Raji (cell line): ENCODE results near the gene PAX3.

ENCODE experiments used
- POLR2A ChIP-seq: IDR thresholded peaks from 2 replicates; pipeline ENCODE4 v1.6.1; 2011; ENCODE audit warnings: low read depth, low read length, control low read depth; ENCODE audit not compliant: insufficient read depth

The PAX3 gene

DNA sequence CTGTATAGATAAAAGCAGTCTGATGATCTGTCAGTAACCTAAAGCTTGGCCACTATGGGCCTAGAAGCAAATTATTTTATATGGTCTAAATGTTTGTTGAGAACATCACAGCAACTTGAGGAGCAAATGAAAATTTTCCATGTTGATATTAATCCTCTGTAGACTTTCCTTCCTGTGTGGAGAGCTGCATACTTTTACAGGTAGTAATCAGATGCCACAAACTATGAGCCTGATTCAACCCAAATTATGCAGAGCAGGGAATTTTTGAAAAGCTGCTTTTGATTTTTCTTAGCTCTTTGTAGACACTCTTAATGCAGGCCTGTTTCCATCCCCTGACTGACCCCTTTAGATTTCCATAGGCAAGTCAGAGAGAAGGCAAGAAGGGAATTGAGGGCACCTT lies 17.3 kb downstream of the PAX3 start:
- TF ChIP-seq POLR2A = no peak

DNA sequence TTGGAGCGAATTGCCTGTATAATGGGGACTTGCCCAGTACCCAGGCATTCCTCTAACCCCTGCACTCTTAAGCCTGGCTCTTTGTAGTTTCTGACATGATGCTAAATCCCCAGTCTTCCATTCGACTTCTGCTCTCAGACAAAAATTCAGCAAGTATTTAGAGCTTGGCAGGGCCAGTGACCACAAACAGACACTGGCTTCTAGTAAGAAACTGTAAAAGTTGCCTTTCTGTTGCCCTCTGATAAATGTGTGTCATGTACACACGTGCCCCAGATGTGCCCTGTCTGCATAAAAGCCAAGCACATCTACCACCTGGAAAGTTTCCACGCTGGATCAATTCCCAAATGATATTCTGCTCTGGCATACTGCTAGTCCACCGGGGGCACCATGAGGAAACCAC lies 18.0 kb downstream of the PAX3 start:
- TF ChIP-seq POLR2A = no peak

DNA sequence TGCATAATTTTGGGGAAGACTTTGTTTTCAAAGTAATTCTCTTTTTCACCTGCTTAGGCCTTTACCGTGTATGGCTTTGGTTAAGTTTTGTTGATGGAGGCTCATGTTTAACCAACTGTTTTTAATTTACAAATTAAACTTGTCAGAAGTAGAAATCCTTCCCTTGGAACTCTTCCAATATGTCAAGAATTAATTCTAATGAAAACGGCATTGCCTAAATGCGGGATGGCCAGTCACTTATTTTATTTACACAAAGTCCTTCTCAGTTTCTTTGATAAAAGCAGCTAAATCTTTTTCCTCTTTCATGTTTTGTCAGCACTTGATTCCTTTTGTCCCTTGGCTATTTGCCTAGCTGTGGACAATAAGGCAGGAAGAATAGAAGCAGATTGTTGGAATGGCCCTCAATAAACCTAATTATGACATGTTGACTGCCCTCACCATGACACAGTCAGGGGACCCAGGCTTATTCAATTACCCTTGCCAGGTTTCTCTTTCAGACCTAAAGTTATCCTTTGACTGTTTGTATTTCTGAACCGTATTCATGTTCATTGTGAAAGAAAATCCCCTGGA lies 26.3 kb downstream of the PAX3 start:
- TF ChIP-seq POLR2A = no peak

DNA sequence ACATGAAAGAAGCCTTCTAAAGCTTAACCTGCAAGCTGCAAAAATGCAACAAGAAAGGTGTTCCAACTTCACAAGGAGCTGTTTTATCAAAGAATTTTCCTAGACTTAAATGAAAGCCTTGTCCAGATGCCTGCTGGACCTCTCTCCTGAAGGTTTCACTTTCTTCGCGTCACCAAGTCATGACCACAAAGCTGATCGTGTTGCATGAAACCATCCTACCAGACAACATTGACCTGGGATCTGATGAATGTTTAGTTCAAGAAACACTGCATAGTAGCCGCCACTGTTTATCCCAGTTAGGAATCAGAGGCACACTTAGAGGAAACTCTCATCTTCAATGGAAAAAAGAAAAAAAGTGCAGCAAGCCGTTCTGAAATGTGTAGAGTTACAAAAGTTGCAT lies 26.9 kb downstream of the PAX3 start:
- no peak for TF ChIP-seq POLR2A

DNA sequence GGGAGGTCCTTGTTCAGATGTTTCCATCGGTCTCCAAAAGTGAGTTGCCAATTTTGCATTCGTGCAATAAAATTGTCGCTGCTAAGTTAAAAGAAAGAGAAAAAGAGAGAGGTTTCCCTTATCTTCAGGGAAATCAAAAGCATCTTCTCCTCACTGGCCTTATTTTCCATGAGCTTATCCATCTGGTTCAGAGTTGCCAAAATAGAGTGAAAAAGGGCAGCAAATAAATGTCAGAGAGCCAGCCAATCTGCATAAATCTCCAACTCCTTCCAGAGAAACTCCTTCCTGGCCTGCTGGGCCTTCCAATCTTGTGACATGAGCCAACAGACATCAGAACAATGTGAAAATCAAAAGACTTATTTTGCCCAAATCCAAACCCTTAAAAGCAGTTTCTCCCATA lies 28.4 kb downstream of the PAX3 start:
- no peak for TF ChIP-seq POLR2A

DNA sequence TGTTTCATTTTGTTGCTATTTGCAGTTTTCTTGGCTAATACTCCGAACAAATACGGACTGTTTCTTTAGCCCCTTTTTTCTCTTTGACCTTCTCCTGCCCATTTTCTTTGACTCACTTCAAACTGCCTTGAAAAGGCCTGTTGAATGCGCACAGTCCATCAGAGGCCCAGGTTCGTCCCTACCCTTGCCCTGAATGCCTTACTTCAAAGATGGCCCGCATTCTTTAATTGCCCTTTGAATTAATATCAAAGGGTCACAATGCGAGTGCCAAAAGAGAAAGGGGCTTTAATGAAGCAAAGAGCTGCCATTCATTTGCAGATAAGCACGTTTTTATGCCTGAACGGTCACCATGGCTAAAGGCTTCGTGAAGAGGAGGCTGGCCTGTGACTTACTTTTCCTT lies 29.7 kb downstream of the PAX3 start:
- TF ChIP-seq POLR2A = no peak

DNA sequence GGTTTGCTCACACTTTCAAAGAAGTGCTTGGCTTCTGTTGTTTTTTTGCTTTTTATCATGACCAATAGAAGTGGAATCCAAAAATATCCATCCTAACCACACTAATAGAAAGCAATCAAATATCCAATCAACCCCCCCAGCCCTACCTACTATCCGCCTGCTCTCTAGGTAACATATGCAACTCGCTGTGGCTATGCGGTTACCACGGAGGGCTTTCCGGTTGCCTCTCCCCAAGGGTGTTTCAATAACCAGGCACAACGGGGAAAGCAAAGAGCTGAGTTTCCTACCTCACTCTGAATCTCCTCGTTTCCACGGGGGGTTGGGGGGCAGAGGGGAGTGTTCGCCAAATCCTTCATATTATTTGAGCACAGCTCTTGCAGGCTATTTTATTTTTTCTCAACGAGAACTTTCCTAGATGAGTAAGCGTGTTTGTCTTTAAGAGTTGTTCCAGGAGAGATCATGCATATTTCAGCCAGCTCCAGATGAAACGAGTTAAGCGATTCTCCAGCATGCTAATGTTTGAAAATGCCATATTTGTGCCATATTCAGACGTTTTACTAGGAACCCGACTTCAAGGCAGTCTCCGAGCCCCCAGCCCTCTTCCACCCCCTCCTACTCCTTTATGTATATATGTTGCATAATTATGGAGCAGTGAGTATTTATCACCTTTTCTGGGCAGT lies 30.3 kb downstream of the PAX3 start:
- TF ChIP-seq POLR2A = no peak

DNA sequence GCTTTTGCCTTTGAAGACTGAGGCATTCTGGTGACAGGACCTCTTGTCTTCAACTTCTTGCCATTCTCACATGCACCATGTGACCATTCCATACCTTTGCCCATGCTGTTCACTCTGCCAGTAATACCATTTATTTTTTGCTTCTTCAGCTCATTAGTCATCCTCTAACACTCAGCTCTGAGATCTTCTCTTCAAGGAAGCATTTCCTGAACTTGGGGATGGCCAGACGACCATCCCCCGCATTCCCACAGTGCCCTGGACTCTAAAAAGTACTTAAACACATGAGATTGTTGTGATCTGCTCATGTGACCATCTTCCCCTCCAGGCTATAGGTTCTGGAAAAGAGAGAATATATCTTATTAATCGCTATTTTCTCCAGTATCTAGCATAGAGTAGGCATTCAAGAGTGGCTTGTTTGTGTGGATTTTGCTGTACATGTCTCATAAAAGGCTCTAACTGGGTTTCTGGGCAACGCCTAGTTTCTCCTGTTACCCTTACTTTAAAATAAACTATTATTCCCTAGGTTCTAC lies 33.9 kb downstream of the PAX3 start:
- TF ChIP-seq POLR2A = no peak

DNA sequence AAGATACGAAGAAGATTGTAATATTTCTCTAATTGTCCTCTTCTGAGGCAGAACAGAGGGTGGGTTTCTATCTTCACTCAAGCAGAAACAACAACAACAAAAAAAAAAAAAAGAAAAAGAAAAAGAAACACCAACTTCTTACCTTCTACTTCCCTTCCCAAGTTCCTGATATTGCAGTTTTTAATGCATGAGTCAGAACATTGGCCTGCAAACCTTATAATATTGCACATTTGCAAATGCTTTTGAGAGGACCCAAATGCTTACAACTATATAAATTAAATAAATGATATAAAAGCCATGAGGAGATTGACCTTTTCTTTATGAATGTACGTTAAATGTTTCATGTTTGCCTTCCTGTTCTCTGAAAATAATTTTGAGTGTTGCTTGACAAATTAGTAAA lies 37.3 kb downstream of the PAX3 start:
- TF ChIP-seq POLR2A = no peak

DNA sequence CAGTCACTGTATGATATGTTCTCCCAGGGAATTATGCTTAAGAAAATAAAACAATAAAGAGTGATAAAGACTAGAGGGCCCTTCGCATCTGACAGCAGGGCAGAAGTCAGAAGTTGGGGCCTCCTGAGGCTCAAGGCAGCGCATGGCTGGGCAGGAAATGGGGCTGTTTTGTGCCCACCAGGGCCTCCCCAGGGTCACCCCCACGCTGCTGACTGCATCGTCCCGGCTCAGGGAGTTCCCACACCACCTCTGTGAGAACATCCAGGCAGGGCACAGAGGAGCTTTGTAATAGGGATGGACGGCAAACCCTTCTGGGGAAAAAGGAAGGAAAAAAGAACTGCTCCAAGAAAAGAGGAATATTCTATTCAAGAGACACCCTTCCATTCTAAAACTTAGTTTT lies 41.2 kb downstream of the PAX3 start:
- TF ChIP-seq POLR2A = no peak

DNA sequence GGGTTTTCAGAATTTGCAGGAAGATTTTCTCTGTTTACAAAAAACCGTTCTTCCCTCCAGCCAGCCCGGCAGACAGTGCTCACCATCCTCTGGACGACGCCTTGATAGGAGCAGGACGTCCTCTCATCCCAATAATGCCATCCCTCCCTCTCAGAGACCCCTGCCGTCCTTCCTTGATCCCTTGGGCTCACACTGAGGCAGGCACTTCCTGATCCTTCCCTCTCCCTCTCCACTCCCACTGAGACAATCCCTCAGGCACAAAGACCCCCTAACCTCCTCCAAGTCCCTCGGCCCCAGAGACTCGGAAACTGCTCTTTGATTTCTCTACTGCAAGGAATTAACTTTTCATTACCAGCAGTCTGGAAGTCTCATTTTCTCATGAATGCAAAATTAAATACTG lies 42.5 kb downstream of the PAX3 start:
- TF ChIP-seq POLR2A = no peak

DNA sequence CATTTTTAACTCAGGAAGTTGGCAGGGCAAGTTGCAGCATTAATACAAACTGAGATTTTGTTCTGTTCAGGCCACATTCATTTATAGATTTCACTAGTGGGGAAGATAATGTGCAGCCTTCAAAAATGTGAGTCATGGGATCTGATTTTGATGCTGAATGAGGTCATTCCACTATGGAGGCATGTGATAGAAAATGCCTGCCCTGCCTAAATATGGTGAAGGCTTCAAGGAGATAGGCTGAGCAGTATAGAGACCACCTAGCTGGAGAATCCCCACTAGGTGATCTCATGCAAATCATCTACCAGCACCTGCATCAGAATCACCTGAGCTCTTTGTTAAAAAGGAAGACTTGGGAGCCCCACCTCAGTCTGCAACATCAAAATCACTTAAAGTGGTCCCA lies 43.7 kb downstream of the PAX3 start:
- no peak for TF ChIP-seq POLR2A

DNA sequence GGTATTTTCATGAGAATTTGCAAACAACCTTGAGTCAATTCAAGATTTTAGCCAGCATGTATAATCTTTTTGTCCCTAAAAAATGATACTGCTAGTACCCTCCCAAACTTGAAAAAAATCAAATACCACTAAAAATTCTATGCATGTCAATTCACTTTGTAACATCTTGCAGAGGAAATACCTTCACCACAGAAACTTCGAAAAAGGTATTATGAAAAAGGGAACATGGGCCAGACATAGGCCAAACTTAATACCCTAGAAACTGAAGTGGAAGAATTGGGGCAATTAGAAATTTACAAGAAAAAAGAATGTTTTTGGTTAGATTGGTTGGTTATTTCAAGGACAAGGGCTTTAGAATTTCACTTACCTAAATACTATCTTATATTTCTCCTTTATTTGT lies 48.5 kb downstream of the PAX3 start:
- no peak for TF ChIP-seq POLR2A

DNA sequence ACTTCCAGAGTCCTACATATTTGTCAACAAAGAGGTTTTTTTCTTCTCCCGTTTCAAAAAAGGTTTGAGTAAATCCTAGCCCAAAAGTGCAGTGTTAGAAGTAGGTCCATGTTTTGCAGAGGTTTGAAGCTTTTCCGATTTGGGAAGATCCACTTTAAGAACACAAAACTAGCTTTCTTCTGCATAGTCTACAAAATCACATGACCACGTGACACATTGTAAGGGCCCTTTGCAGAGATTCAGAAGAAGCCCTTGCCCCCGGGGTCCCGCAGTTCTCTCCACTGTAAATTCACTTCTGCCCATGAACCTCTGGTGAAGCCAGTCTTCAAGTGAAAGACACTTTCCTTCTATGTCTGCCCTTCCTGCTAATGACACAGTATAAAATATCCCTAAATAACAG lies 49.4 kb downstream of the PAX3 start:
- no peak for TF ChIP-seq POLR2A

DNA sequence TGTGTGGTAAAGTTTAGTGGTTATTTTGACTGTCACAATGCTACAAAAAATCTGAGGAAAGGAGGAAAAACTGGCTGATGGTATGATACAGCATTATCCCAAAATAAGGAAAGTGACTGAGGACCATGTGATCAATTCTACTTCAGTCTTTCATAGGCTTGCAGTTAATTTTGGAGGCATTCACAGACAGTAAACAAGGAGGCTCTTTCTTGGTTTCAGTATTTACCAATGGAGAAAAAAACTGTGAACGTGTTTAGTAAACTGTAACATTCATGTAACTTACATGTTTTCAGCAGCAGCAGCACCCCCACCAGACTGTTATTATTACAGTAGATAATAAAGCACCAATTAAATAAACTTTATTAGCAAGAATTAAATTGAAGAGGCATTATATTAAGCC lies 50.0 kb downstream of the PAX3 start:
- no peak for TF ChIP-seq POLR2A

DNA sequence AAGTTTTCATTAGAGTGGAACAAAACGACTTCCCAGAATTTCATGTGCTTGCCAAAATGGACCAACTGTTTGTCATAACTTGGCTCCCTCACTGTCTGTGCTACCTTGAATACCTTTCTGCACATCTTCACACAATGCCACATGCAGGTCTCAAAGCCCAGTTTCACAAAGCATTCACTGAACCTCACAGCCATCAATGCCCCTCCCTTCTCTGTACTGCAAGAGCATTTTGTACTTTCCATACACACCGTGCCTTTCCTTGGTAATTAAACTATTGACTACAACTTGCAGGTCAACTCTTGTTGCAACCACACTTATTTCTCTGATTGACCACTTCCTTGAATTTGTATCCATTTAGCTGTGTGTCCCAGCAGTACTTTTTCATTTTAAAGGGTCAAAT lies 50.5 kb downstream of the PAX3 start:
- no peak for TF ChIP-seq POLR2A

DNA sequence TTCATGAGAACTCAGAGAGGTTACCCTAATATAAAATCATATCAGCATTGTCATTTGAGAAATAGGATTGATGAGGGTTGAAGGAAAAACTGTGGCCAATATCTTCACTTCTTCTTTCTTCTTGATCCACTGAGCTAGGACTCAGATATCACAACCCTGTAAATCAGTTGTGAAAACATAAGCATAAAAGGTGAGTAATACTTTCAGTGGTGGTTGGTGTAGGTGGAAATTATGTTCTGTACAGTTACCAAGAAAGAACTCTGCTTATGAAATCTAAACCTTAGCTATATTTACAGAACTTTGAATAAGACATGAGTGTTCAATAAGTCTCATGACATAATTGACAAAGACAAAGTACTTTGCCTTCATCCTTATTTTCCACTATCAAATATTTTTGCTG lies 56.3 kb downstream of the PAX3 start:
- no peak for TF ChIP-seq POLR2A
